Measurements from ENCODE around the gene TXK. TPM values are rescaled to one million over a fixed set of nuclear protein-coding genes. Genes with fewer than 3 reads are reported as not detected.
"Not testable (repeated sequence)": the region's sequence is repeated elsewhere in the genome, so short reads cannot be mapped to it uniquely, and the experiment has no call there.

Gene TXK
- total RNA-seq = 0.20 TPM in 1 of 2 replicates, not detected in the other

DNA sequence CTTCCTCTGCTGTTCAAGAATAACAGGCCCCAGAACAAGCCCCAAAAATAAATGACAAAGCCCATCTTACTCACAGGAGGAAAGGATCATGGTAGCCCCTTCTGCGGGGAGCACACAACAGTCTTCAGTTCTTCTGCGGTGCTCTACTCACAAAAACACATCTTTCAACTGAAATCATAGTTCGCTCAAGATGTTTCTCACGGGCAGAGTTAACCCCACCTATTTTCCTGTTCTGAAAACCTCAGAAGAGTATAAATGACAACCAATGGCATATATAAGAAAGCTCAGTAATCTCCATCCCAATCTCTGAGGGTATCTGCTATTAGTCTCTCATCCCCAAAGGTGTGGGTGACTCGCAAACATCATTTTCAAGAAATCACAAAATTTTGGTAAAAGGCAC, at the start of gene TXK:
TXK (minus strand) TSS at position 170 of the 400 bp plus-strand sequence; CDS start at position 90, 80 bp downstream.
- DNase-seq (ENCODE audit: low read depth in 2 of 2) = no peak

DNA sequence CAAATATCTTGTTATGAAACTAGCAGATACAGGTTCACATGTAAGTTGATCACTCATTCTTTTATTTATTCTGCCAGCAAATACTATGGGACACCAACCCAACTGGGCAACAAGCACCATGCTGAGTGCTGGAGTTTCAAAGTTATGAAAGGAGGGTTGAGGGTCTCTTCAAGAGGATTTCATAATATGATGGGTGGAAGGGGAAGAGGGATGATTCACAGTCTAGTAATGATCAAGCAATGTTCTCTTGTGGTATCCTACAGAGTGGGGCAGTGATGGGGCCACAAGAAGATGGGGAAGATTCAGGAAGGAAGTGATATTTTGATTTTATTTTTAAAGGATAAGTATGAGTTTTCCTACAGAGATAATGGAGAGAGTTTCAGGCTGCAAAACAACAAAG, 46.2 kb upstream of the TXK start:
- no peak for DNase-seq (ENCODE audit: low read depth in 2 of 2)

DNA sequence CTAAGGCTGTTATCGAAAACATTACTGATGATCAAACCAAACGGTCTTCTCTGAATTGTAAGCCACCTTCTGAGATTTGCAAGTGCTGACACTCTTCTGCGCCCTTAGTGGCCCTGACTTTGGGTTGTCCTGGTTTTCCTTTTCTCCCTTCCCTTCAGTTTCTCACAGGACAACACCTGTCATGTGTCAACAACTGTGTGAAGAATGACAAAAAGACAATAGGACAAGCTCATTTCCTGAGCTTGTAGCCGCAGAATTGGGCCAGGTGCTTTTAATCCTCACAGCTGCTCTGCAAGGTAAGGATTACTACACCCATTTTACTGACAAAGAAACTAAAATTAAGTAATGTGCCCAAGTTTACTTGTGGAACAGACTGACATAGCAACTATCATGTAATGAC, 44.9 kb upstream of the TXK start:
- DNase-seq (ENCODE audit: low read depth in 2 of 2) = no peak

DNA sequence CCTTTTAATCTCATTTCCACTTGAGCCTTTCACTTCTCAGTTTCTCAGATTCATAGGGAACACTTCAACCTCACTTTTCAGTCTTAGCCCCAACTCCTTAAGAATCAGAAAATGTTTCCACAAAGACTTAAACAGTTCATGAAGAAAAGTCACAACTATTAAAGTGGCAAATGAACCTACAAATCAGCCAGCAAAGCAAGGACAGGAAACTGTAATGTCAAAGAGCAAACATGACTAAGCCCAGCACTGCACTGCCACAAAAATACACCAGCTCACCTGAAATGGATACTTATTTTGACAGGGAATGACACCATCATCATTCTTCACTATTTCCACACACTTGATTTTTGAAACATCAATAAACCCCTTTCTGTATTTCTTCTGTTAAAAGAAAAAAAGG, 41.8 kb upstream of the TXK start:
- peak; percentile 13 to 33 for DNase-seq (ENCODE audit: low read depth in 2 of 2)

DNA sequence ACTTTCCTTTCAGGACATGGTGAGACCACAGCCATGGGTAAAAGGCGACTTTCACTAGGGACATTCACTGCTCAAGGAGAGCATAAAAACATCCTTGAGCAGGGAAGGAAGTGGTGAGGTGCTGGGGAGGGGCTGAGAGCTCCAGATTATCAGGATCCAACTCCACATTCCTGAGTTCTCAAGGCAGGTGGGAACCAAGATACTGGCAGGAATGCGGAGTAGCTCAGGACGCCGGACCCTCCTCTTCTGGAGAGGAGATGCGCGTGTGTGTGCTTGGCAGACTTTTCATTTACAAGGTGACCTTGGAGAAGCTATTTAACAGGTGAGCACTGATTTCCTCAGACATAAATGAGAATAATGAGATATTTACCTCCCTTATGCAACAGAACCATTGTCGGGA, 41.3 kb upstream of the TXK start:
- DNase-seq (ENCODE audit: low read depth in 2 of 2) = no peak

DNA sequence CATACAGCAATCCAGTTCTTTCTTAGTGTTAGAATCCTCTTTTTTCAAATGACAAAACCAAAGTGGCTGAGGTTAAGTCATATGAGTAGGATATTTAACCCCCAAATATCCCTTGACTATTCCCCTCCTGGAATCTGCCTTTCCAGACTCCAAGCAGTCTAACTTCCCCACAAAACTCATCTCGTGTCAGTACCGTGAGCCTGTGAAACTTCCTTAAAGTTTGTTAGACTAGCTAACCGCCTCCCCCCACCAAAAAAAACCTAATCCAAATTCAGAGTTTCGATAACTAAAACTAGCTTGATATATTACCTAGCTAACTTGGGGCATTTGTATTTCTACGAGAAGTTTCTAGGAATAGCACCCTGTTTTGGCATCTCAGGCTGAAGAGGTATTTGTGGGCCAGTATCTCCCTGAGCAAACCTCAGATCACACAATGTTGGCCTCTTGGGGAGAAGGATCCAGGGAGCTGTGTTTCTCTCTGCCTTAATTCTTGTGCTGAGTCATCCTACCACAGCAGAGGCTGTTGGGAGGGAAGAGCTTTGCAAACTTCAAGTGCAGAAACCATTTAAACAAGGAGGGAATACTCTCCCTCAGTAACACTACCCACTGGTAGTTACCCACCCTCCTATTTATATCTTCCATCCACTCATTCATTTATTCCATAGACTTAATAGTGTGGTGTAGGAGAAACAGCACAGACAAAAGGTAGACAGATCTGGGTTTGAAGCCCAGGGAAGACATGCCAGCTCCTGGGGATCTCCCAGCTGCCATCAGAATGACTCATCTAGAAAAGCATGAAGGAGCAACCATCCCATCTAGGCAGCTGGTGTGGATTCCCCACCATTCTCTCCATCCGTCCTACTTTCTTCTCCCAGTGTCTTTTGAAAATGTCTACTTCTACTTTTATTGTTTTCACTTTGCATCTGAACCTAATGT, 39.3 kb upstream of the TXK start:
- DNase-seq (ENCODE audit: low read depth in 2 of 2) = peak in 1 of 2 donors; percentile 54

DNA sequence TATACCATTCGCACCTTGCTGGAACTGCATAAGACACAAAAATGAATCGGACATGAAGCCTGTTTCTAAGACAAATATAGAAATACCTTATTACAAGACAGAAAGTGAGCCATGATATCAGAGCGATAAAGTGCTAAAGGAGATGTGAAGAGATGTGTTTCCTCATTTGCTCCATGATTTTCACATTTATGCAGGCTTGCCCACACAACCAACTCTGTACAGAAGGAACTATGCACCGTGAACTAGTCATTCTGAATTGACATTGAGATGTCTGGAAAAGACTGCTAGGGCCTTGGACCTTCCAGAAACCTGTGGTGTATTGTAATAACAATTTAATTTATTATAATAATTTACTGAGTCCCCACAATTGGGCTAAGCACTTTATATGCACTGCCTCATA, 38.6 kb upstream of the TXK start:
- DNase-seq (ENCODE audit: low read depth in 2 of 2) = no peak

DNA sequence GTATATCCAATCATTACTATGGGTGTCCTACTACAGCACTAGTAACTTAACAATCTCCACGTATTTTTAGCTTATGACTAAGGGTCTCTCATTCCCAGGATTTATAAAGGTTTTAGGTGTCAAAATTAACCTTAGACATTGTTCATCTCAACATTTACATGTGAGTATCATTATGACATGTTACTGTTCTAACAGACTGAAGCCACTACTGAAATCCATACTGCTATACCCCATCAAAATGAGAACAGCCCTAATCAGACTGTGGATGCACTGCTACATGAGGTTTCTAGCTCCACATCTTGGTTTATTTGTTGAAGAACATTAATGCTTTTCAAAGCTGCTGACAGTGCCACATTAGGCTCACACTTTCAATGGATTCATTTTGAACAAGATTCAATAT, 35.6 kb upstream of the TXK start:
- no peak for DNase-seq (ENCODE audit: low read depth in 2 of 2)

DNA sequence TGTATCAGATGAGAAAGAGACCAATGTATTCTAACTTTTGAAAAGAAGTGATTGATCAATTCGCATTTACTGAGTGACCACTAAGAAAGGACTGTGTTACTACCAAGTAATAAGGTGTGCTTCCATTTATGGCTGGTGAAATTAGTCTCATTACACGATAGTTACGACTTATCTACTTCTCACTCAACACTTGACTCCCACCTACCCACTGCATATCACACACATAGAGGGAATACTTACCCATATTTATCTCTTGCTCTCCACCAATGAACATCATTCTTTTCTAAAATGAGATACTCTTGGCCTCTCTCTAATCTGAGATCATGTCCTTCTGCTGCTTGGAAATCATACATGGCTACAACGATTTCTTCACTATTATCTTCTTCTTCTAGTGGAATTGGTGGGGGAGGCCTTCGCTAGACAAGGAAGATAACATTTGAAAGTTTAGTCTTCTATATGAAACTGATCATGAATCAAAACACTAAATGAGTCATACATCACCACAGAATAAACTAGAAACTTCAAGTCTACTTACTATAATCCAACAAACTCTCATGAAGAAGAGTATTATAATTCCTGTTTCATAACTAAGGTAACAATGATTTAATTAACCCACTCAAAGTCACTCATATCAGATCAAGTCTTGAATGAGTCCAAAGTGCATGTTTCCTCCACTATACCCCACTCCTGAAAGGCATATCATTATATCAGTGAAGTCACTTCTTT, 33.7 kb upstream of the TXK start:
- no peak for DNase-seq (ENCODE audit: low read depth in 2 of 2)

DNA sequence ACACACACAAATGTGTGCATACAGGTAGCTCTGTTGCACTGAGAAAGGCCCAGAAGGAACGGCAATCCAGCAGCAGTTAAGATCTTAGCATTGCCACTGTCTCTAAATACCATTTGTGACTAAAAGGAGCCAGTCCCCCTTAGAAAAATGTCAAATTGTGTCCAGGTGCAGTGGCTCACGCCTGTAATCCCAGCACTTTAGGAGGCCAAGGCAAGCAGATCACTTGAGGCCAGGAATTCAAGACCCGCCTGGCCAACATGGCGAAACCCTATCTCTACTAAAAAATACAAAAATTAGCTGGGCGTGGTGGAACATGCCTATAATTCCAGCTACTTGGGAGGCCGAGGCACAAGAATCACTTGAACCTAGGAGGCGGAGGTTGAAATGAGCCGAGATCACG, 30.5 kb upstream of the TXK start:
- not testable (repeated sequence) for DNase-seq (ENCODE audit: low read depth in 2 of 2)

DNA sequence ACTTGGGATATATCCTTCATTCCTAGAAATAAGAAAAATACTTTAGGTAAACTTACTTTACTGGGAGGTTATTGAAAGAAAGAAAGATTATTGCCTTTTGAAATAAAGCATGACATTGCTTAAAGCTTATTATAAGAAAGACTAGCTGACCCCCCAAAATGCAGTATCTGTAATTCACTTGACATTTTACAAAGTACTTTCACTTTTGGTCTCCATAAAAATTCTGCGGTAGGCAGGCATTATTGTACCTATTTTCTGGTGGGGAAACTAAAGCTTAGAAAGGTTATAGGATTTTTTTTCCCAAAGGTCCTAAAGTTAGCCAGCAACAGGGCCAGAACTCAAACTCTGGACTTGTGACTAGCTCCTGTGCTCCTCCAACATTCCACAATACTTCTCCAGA, 29.7 kb upstream of the TXK start:
- DNase-seq (ENCODE audit: low read depth in 2 of 2) = no peak

DNA sequence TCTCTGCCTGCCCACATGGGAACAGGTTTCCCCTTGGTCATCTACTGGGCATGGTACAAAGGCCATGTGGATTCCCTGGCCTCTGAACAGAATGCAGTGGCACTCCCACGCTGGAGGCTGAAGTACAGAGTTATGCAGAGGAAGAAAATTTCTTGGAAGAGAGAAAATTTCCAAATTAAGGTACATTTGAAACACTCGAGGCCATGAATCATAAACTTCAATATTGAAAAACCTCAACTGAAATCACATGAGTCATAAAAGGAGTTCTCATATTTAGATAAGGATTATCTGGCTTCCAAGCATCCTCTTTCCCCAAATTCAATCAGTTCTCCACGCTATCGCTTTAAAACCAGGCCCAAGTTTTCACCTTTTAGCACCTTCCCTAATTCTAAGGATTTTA, 28.1 kb upstream of the TXK start:
- DNase-seq (ENCODE audit: low read depth in 2 of 2) = no peak

DNA sequence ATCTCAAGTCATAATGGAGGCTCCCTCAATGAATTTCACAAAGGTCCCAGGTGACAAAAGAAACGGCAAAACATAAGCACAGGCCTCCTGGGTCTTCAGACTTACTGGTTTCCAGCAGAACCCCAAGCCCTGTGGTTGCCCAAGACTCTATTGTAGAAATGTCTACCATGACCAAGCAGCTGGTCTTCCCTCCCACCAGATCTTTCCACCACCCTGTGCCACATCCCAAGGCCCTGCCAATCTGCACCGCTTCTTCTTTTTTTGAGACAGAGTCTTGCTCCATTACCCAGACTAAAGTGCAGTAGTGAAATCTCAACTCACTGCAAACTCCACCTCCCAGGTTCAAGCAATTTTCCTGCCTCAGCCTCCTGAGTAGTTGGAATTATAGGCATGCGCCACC, 23.2 kb upstream of the TXK start:
- DNase-seq (ENCODE audit: low read depth in 2 of 2) = no peak

DNA sequence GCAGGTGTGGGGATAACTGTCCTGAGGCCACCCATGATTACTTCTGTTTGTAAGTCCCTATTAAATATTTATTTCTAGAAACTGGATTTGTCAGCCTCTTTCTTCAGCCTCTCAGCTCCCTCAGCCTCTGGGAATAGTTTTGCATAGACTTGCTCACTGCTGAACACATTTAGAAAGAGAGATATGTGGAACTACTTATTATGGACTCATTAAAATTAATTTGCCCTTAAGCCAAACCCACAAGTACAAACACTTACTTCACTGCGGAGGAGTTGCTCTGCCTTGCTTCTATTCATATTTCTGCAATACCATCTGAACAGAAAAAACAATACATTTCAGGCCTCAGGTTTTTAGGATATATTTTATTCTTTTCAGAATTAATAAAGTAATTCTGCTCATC, 22.4 kb upstream of the TXK start:
- no peak for DNase-seq (ENCODE audit: low read depth in 2 of 2)

DNA sequence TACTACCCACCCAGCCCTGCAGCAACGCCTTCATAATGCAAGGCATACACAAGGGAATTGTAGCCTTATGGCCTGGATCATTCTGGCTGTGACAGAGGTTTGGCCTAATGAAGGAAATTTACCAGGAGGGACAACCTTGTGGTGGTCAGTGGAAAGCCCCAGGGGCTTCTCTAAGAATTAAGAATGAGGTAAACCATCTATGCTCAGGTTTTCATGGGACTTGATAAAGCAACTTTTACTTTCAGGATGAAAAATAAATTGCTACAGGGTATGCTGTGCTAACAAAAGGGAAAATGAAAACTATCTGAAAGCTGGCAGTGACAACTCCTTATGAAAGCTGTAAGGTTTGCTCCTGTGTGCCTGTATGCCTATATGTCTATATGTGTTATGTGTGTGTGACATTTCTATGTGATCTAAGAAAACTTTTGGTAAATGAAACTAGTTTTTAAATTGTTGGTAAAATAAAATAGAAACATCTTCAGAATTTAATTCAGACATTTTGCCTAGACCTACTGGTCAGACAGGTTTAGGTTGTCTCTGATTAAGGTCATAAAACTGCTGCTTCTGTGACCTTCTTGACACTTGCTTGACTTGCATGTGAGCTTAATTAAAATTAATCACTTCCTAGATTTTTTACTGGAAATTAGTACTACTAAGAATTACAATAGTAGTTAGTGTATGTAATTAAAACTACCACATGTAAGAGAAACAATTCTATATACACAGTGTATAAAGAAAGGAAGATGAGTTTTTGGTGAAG, 19.9 kb upstream of the TXK start:
- DNase-seq (ENCODE audit: low read depth in 2 of 2) = no peak

DNA sequence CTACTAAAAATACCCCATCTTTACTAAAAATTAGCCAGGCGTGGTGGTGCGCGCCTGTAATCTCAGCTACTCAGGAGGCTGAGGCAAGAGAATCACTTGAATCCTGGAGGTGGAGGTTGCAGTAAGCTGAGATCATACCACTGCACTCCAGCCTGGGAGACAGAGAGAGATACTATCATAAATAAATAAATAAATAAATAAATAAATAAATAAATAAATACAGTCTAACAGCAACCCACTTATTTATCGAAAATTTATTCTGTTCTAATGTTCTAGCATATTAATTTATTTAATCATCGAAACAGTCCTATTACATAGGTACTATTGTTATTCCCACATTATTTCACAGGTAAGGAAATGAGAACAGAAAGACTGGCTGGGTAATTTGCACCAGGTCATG, 18.2 kb upstream of the TXK start:
- DNase-seq (ENCODE audit: low read depth in 2 of 2) = no peak

DNA sequence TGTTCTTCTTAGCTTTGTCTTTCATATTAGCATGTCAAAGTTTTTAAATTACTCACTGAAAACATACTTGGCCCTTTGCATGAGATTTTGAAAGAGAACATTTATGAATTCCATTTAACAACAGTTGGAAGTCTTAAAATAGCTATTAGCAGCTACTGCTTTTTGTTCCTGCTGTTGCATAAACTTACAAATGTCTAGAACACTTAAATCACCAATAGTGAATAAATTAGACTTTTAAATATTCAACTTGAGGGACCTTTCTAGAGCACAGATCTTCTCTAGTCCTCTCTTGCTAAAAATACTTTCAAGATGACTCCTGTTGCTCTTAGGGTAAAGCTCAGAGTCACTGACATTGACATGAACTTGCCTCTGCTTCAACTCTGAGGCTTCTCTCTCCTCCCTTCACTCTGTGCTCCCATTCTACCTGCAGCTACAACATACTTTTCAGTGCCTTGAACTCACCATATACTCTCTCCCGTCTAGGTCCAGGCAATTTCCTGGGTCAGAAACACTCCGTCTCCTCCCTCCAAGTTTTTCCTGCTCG, 15.8 kb upstream of the TXK start:
- DNase-seq (ENCODE audit: low read depth in 2 of 2) = no peak

DNA sequence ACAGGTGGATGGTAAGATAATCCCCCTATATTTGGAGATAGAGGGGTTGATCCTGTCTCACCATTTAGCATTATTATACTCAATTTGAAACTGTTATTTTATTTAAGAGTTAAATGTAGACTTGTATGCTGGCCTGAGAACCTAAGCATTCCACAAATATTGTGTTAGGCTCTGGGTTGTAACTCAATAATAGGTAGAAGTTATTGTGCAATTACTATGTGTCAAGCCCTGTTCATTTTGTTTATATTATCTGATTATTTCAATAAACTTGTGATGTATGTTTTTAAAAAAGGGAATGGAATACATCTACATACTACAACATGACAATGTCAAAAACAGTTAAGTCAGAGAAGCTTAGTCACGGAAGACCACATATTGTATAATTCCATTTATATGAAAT, 13.6 kb upstream of the TXK start:
- DNase-seq (ENCODE audit: low read depth in 2 of 2) = no peak

DNA sequence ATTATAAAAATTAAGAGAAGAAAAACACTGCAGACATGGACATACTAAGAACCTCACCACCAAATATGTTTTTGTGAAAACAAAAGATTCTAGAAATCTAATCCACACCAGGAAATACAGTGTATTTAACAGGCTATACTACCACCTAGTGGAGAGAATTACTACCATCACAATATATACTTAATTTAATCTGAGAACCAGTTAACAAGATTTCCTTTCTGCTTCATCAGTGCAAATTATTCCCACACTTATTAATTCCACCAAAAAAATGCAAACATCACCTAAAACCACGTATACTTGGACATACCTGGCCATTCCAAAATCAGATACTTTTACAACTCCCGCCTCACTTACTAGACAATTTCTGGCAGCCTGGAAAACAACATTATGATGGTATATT, 7.0 kb upstream of the TXK start:
- DNase-seq (ENCODE audit: low read depth in 2 of 2) = peak; percentile 63 to 71

DNA sequence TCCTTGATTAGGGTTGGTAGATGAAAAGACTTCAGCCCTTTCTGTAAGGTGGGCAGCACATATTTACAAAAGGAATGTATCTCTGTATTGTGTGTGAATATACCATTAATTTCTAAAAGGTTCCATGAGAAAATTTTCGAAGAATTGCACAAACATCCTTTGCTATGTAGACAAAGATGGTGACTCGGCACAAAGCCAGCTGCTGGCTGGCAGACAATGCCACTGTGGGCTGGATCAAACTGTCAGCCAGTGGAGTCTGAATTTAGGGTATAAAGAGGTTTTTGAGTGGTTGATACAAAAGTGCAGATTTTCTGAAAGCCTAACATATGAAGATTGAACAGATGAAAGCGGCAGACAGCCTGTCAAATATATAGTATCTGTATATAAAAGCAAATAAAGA, 5.6 kb upstream of the TXK start:
- peak; percentile 35 to 60 for DNase-seq (ENCODE audit: low read depth in 2 of 2)

DNA sequence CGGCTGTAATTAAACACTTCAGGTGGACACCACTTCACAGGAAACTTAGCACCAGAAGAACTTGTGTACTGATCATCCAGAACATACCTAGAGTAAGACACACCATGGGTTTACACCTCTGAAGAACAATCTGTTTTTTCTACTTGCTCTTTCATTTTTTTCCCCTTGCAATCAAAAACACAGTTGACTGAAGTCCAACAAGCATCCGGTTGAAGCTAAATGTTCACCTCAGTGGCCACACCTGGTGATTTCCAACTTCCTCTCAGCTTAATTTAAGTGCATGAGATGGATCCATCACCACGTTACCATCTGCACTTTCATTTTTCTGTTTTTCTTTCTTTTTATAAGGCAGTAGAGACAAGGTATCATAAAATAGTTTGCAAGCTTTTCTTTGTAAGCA, 4.9 kb upstream of the TXK start:
- peak in 1 of 2 donors; percentile 14 for DNase-seq (ENCODE audit: low read depth in 2 of 2)

DNA sequence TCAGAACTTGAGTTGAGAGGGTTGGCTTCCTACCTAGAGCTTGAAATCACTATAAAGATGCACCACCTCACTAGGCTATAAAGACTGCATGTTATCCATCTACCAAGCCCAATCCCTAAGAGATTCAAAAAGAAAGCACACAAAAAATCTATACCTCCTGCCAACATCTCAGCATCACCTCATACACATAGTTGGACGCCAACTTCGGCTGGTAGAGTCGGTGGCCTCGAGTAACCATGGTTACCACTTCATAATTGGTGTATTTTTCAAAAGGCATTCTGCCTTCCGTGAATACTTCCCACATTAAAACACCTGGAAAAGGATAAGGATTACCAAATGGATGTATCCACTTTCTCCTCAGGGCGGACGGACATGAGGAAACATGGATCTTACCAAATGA, 4.5 kb upstream of the TXK start:
- no peak for DNase-seq (ENCODE audit: low read depth in 2 of 2)

Data from lung microvascular endothelial cell (primary cell).